Left cardiac atrium (tissue), 4 donors: ENCODE measurements around the gene CAPN9. TPM values are rescaled to one million over a fixed set of nuclear protein-coding genes. Genes with fewer than 3 reads are reported as not detected.

Source experiments
- ATAC-seq, 2 donors: fragments of 200-7000 bp; cut with Tn5 transposase; one replicate each; pipeline ENCODE4 v1.9.1; 2020; ENCODE audit warnings: mild to moderate bottlenecking in 2 of 2, moderate library complexity in 2 of 2
- DNase-seq: peaks from one replicate; pipeline ENCODE4 v3.0.0-alpha.2; 2020
- intact Hi-C, 2 donors: fragments of 100-400 bp; cut with DNase I; formaldehyde crosslinking; loops; one replicate each; pipeline versions ENCODE4 v1.14.1 to v1.15.1; 2022 to 2023
- total RNA-seq, 2 donors: library from RNA; stranded (reverse); fragmentation: NEBNext Ultra II Directional; extraction: Animal tissue kit (Norgen Biotek cat#: 25700); gene quantifications; one replicate each; pipeline ENCODE4 v1.2.1, GENCODE V29; 2021
- donor health status: DM: no; HTN: yes; CAD: no.
- donor health status: DM: no; HTN: yes; CAD: no; lungs with severe emphysema.
- donor health status: DM: yes; HTN: yes; CAD: no.
- donor health status: Dilated cardiomyopathy.

The CAPN9 gene
- total RNA-seq, 2 donors from 2014 or later, result 0.18 to 0.24 TPM

DNA sequence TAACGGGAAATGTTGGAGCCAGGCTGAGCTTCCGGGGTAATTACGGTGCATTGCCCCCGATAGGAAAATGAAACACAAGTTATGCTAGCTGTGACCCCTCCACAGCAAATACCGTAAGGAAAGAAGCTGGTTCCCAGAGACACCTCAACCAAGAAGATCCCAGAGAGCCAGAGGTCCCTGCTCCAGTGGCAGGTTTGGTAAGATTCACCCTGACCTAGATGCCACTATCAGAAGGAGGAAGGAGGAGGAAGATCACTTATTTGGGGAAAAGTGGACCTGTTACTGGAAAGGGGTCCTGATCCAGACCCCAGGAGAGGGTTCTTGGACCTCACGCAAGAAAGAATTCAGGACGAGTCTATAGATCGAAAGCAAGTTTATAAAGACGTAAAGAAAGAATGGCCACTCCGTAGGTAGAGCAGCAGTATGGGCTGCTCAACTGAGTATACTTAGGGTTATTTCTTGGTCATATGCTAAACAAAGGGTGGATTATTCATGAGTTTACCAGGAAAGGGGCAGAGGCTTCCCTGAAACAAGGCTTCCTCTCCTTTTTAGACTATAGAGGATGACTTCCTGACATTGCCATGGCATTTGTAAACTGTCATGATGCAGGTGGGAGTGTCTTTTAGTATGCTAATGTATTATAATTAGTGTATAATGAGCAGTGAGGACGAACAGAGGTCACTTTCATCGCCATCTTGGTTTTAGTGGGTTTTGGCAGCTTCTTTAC lies 7.5 kb upstream of the CAPN9 start:
- ATAC-seq (no peak), DNase-seq (no peak)
- intact Hi-C loops, result no loop called here

- ATAC-seq (no peak), DNase-seq (no peak)
- intact Hi-C loops, result no loop called here
Measured at GRCh38 chr1:230743899-230744298, 3.3 kb upstream of the CAPN9 start.

- intact Hi-C loops, result no loop called here
- ATAC-seq, result no peak
Measured at GRCh38 chr1:230744382-230744781, 2.8 kb upstream of the CAPN9 start.

GRCh38 chr1:230745071-230745470 lies 2.1 kb upstream of the CAPN9 start:
- ATAC-seq (no peak), DNase-seq (no peak)
- intact Hi-C loops, result no loop called here

More at GRCh38 chr1:230744382-230744781, 2.8 kb upstream of the CAPN9 start:
- no peak for DNase-seq

DNA sequence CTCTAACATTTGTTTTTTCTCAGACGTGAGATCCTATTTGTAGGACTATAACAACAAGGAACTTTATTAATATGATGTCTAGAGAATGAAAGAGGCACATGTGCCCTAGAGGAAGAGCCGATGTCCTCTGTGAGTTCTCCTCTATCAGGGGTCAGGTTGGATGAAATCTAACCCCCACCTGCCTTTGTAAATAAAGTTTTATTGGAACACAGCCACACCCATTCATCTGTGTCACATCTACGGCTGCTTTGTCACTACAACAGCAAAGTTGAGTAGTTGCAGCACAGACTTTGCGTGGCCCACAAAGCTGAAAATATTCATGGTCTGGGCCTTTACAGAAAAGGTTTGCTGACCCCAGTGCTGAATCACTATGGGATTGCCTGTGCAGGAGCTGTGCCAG lies 571 bp upstream of the CAPN9 start:
- DNase-seq (no peak), ATAC-seq (no peak)
- intact Hi-C loops, result no loop called here

DNA sequence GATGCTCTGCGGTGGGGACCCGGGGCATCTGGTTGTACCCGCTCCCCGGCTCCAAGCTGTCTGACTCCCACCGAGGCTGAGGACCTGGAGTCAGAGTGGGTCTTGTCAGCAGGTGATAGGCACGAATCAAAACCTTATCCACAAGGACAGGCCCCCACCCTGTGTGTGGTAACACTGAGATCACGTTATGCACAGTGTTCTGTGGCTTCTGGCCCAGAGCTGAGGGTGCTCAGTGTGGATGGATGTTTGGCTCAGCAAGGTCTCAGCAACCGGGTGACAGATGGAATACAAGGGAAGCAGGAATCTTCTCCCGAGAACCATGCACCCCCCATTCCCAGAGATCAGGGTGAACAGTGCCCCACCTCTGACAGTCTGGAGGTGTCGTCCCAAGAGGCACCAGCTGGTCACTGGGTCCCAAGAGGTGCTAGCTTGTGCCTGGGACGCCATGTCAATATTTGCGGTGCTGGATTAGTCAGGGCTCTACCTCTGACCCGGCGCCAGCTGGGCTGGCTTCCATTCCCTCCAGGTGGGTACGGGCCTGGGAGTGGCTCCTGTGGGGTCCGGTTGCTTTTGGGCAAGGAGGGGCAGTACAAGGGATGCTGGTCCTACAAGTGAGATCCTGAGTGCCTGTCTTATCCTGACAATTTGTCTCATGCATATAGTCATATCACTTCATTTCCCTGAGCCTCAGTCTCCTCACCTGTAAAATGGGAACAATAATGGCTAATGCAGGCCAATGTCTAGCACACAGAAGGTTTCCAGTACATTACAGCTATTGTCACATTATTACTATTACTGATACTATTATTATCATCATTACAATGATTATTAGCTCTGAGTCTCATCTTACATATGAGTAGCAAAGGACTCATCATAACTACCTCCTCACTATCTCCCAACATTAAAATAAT lies 957 bp downstream of the CAPN9 start:
- intact Hi-C loops, result no loop called here

GRCh38 chr1:230749150-230749549 lies 2.0 kb downstream of the CAPN9 start:
- intact Hi-C loops, result no loop called here
- no peak for ATAC-seq
- no peak for DNase-seq

More for the DNA sequence above, 957 bp downstream of the CAPN9 start:
- no peak for ATAC-seq
- DNase-seq, result no peak

DNA sequence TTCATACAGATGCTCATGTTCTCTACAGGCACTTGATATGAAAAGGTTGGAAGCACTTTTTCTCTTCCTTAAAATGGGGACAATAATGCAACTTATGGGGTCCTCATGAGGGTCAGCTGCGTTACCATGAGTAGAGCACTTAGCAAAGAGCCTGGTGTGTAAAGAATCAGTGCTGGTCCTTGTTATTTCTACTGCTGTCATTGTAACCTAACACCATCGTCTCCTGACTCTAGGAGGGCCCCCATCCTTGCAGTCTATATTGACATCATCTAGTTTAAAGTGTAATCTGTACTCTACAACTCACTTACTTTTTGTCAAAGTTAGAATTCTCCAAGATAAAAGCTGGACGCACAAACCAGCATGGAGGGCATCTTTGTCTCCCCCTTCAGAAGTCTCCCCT lies 2.4 kb downstream of the CAPN9 start:
- ATAC-seq (no peak), DNase-seq (no peak)
- intact Hi-C loops, result no loop called here

- ATAC-seq (no peak), DNase-seq (no peak)
- intact Hi-C loops, result no loop called here
Measured at GRCh38 chr1:230750576-230750975, 3.4 kb downstream of the CAPN9 start.

DNA sequence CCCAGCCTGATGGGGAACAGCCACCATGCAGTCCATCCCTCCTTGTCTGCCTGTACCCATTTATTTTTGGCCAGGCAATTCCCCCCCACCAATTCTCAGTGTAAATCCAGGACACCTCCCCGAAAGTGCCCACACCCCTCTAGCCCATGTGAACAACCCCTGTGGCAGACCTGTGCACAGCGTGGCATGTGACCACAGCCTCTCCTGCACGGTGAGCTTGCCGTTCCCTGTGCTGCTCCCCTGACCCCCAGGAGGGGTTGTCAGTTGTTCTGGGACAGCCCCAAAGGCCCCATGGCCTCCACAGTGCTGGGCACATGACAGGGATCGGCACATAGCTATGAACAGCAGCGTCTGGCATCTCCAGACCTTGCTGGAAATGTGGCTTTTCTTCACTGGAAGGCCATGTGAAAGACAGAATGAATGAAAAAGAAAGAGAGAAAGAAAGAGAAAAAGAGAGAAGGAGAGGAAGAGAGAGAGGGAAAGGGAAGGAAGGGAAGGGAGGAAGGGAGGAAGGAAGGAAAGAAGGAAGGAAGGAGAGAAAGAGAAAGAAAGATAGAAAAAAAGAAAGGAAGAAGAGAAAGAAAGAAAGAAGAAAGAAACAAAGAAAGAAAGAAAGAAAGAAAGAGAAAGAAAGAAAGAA lies 3.9 kb downstream of the CAPN9 start:
- intact Hi-C loops, result no loop called here
- no peak for DNase-seq
- ATAC-seq, result no peak

DNA sequence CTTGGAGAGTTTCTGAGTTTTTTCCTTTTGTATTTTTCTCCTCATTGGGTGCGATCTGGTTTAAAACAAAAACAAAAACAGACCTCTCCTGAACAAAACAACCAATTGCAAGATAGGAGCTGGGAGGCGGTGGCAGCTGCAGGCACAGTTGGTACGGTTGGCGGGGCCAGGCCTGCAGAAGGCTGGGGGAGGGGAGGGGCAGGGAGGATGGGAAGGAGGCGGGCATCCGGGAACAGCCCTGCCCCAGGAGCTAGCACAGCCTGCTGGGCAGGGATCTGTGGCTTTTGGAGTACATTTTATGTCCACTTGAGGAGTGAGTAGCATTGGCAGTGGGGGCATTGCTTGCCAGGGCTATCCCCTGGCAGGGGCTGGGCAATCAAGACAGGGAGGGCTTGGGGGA lies 5.2 kb downstream of the CAPN9 start:
- DNase-seq (no peak), ATAC-seq (peak; percentile 37 to 71)
- intact Hi-C loops, result no loop called here

GRCh38 chr1:230753191-230753585 lies 6.0 kb downstream of the CAPN9 start:
- DNase-seq (no peak), ATAC-seq (peak in 1 of 2 donors; percentile 1)
- intact Hi-C loops, result no loop called here

GRCh38 chr1:230753586-230754251 lies 6.5 kb downstream of the CAPN9 start:
- intact Hi-C loops, result no loop called here
- DNase-seq (peak; percentile 43), ATAC-seq (peak; percentile 75 to 76)

GRCh38 chr1:230754796-230755195 lies 7.6 kb downstream of the CAPN9 start:
- intact Hi-C loops, result no loop called here
- DNase-seq (peak; percentile 51), ATAC-seq (peak; percentile 67 to 84)

DNA sequence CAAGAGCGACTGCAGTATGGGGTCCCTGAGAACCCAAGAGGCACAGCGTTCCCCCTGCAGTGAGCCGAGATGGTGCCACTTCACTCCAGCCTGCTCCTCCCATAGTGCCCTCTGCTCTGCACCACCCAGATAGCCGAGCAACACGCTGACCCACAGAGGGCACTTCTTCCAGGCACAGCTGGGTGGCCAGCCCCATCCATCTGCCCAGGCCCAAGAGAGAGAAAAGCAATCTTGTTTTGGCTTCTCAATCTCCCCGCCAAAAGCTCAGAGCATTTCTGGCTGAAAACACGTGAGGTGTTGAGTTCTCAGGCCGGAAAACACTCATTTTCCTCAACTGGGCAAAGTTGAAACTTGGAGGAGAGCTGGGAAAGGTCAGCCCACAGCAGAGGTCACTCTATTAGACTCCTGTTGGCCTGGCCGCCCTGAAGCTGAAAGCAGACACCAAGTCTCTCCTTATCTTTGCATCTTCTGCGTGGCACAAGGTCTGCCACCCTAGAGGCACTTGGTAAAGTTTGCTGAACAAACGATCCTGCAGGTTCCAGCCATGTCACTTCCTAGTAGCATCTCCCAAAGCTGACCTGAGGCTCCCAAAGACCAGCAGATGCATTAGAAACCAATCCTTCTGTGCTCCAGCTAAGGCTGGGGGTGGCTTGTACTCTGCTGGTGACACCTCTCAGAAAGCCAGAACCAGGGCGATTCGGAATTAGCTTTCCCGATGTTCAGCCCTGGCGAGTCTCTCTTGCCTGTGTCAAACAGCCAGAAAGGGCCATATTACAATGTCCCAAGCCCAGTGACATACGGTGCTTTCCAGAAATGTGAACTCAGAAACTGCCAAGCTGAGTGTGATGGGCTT lies 10.9 kb downstream of the CAPN9 start:
- ATAC-seq, result no peak

DNA sequence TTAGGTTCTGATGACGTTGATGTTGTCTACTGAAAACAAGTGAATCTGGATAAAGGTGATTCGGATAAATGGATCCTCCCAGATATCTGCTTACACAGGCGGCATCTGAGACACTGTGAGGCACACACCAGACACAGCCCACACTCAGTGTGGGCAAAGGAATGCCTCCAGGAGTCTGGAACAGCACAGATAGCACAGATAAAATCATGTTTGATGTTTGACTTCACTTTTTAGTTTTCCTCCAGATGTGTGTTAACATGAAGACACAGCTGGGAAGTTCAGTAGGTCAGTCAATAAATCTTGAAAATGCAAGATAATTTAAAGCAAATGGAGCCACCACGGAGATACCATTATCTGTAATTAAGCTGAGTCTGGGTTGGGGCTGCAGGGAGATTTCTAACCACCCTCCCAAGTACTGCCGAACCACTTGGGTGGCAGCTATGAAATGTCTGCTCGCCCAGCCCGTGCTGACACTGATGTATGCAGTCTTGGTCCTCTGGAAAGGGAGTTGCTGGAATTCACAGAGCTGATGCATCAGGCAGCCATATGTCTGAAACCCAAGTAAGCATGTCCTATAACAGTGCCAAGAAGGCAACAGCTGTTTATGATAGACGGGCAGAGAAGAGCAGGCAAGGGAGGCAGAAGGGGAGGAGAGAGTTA lies 11.7 kb downstream of the CAPN9 start:
- intact Hi-C loops, result no loop called here
- no peak for ATAC-seq

More for the DNA sequence above, 10.9 kb downstream of the CAPN9 start:
- no peak for DNase-seq
- intact Hi-C loops, result no loop called here

GRCh38 chr1:230759369-230760065 lies 12.3 kb downstream of the CAPN9 start:
- DNase-seq, result no peak
- ATAC-seq, result no peak
- intact Hi-C loops, result no loop called here

More for the DNA sequence above, 11.7 kb downstream of the CAPN9 start:
- DNase-seq, result no peak
